Muscle of leg (tissue), 11 donors: ENCODE results near the gene MTMR12. TPM values are rescaled to one million over a fixed set of nuclear protein-coding genes. Genes with fewer than 3 reads are reported as not detected.
"Not testable (repeated sequence)": the region's sequence is repeated elsewhere in the genome, so short reads cannot be mapped to it uniquely, and the experiment has no call there.

Experiments used
- DNase-seq: peaks from one replicate; pipeline ENCODE4 v3.0.0; 2013
- H3K27ac ChIP-seq: one replicate; pipeline ENCODE4 v1.5.1; 2013; ENCODE audit warnings: mild to moderate bottlenecking, low read length, control low read depth
- H3K27me3 ChIP-seq: one replicate; pipeline ENCODE4 v1.6.1; 2013; ENCODE audit warnings: low read length; ENCODE audit not compliant: control insufficient read depth, insufficient read depth
- H3K36me3 ChIP-seq: one replicate; pipeline ENCODE4 v1.6.1; 2013; ENCODE audit warnings: low read length; ENCODE audit not compliant: control insufficient read depth, insufficient read depth
- H3K4me1 ChIP-seq: one replicate; pipeline ENCODE4 v1.6.1; 2013; ENCODE audit warnings: low read length; ENCODE audit not compliant: control insufficient read depth, insufficient read depth
- H3K4me3 ChIP-seq: one replicate; pipeline ENCODE4 v1.5.1; 2013; ENCODE audit warnings: low read length, control low read depth
- H3K9me3 ChIP-seq: replicated peaks from 2 replicates; pipeline ENCODE4 v1.6.1; 2013; ENCODE audit warnings: low read depth, low read length; ENCODE audit not compliant: control insufficient read depth
- WGBS: methylation state at CpG from one replicate; pipeline ENCODE4 v1.1.5; 2013; ENCODE audit warnings: missing lambda C conversion rate; ENCODE audit not compliant: insufficient coverage; 5-methylcytosine and 5-hydroxymethylcytosine counted together
- polyA plus RNA-seq, 8 donors: library from polyadenylated mRNA; unstranded; fragments of 120-200 nt; gene quantifications; one replicate each; pipeline versions ENCODE4 v1.2.1 to v1.2.3, GENCODE V29; 2013; ENCODE audit warnings: inconsistent platforms in 1 of 8, low replicate concordance in 1 of 8; ENCODE audit not compliant: insufficient read length in 8 of 8, insufficient read depth in 1 of 8
- total RNA-seq: library from RNA; stranded (reverse); fragments of 120-200 nt; gene quantifications from one replicate; pipeline ENCODE4 v1.2.4, GENCODE V29; 2013

MTMR12 gene
- total and polyA plus RNA-seq, 9 donors = 12.9 to 19.2 (median 15.2) TPM

- Histone ChIP-seq H3K9me3 (no peaks in the 10 kb centered on the region), H3K27me3 (no peaks in the 10 kb centered on the region), H3K4me3 (no peak overlapping the region), H3K4me1 (peaks cover 13% of the 10 kb centered on the region), H3K36me3 (no peaks in the 10 kb centered on the region), H3K27ac (no peak overlapping the region)
- DNase-seq = no peak
- WGBS = 74% methylated on average over 6 of the region's 8 CpGs
Measured at GRCh38 chr5:32315221-32316014, 2.7 kb upstream of the MTMR12 start.

- Histone ChIP-seq H3K36me3 (no peaks in the 10 kb centered on the region), H3K9me3 (no peaks in the 10 kb centered on the region), H3K27me3 (no peaks in the 10 kb centered on the region), H3K4me3 (no peak overlapping the region), H3K4me1 (peaks cover 16% of the 10 kb centered on the region), H3K27ac (no peak overlapping the region)
- 85% methylated on average over 3 of the region's 5 CpGs for WGBS
- no peak for DNase-seq
Measured at GRCh38 chr5:32314658-32315057, 1.9 kb upstream of the MTMR12 start.

GRCh38 chr5:32314152-32314488, 1.4 kb upstream of the MTMR12 start:
- not testable (repeated sequence) for H3K36me3 ChIP-seq, H3K9me3 ChIP-seq, H3K27ac ChIP-seq, DNase-seq, H3K4me3 ChIP-seq, H3K27me3 ChIP-seq
- H3K4me1 ChIP-seq = peaks cover 16% of the 10 kb centered on the region
- WGBS = 89% methylated on average over 8 of the region's 10 CpGs

GRCh38 chr5:32312197-32312594, 543 bp downstream of the MTMR12 start:
- Histone ChIP-seq H3K27me3 (no peaks in the 10 kb centered on the region), H3K4me1 (peaks cover 16% of the 10 kb centered on the region), H3K9me3 (no peaks in the 10 kb centered on the region), H3K27ac (peak overlapping the region; percentile 93), H3K36me3 (no peaks in the 10 kb centered on the region), H3K4me3 (peak overlapping the region; percentile 78)
- 0% methylated on average over 32 of the region's 34 CpGs for WGBS
- peak; percentile 75 for DNase-seq

GRCh38 chr5:32311404-32312196, 1.1 kb downstream of the MTMR12 start:
- H3K4me3 ChIP-seq = peak overlapping the region; percentile 78
- H3K27me3 ChIP-seq = no peaks in the 10 kb centered on the region
- H3K36me3 ChIP-seq = no peaks in the 10 kb centered on the region
- H3K9me3 ChIP-seq = no peaks in the 10 kb centered on the region
- DNase-seq = peak; percentile 16
- H3K4me1 ChIP-seq = peaks cover 16% of the 10 kb centered on the region
- WGBS = 17% methylated on average over 12 of the region's 16 CpGs
- H3K27ac ChIP-seq = peak overlapping the region; percentile 93

GRCh38 chr5:32309761-32310160, 3.0 kb downstream of the MTMR12 start:
- no peaks in the 10 kb centered on the region for H3K9me3 ChIP-seq
- no peak overlapping the region for H3K4me3 ChIP-seq
- no peaks in the 10 kb centered on the region for H3K36me3 ChIP-seq
- peaks cover 16% of the 10 kb centered on the region for H3K4me1 ChIP-seq
- WGBS = 83% methylated on average over 1 of the region's 6 CpGs
- DNase-seq = no peak
- no peak overlapping the region for H3K27ac ChIP-seq
- no peaks in the 10 kb centered on the region for H3K27me3 ChIP-seq

- no CpG with 5 or more reads among the region's 3 CpGs for whole genome bisulfite sequencing
- Histone ChIP-seq H3K36me3 (no peaks in the 10 kb centered on the region), H3K4me1 (peaks cover 16% of the 10 kb centered on the region), H3K27ac (no peak overlapping the region), H3K27me3 (no peaks in the 10 kb centered on the region), H3K9me3 (no peaks in the 10 kb centered on the region), H3K4me3 (no peak overlapping the region)
- peak; percentile 46 for DNase-seq
Measured at GRCh38 chr5:32308946-32309345, 3.8 kb downstream of the MTMR12 start.

GRCh38 chr5:32307769-32308194, 5.0 kb downstream of the MTMR12 start:
- no peak for DNase-seq
- H3K27me3 ChIP-seq = no peaks in the 10 kb centered on the region
- H3K9me3 ChIP-seq = no peaks in the 10 kb centered on the region
- H3K36me3 ChIP-seq = no peaks in the 10 kb centered on the region
- H3K4me1 ChIP-seq = peaks cover 14% of the 10 kb centered on the region
- no peak overlapping the region for H3K27ac ChIP-seq
- no CpG with 5 or more reads among the region's 4 CpGs for WGBS
- H3K4me3 ChIP-seq = no peak overlapping the region

- DNase-seq = peak; percentile 50
- Histone ChIP-seq H3K4me3 (no peak overlapping the region), H3K4me1 (peaks cover 6% of the 10 kb centered on the region)
Measured at GRCh38 chr5:32304622-32305021, 8.1 kb downstream of the MTMR12 start.

GRCh38 chr5:32303755-32304120, 9.0 kb downstream of the MTMR12 start:
- H3K27ac ChIP-seq = no peak overlapping the region
- DNase-seq = no peak
- H3K27me3 ChIP-seq = no peaks in the 10 kb centered on the region
- H3K4me1 ChIP-seq = peaks cover 10% of the 10 kb centered on the region
- H3K4me3 ChIP-seq = no peak overlapping the region
- H3K36me3 ChIP-seq = peaks cover 5% of the 10 kb centered on the region
- WGBS = no CpG with 5 or more reads among the region's 6 CpGs
- no peaks in the 10 kb centered on the region for H3K9me3 ChIP-seq

More at GRCh38 chr5:32304622-32305021, 8.1 kb downstream of the MTMR12 start:
- Histone ChIP-seq H3K36me3 (peaks cover 5% of the 10 kb centered on the region), H3K9me3 (no peaks in the 10 kb centered on the region), H3K27ac (no peak overlapping the region), H3K27me3 (no peaks in the 10 kb centered on the region)
- 75% methylated on average over 5 of the region's 5 CpGs for WGBS
